H9 (cell line): ENCODE results near the gene KIF1A. TPM values are rescaled to one million over a fixed set of nuclear protein-coding genes. Genes with fewer than 3 reads are reported as not detected.

ENCODE experiments used
- DNase-seq: peaks from one replicate; pipeline ENCODE4 v3.0.0-alpha.2; 2017
- H2AFZ ChIP-seq: one replicate; pipeline ENCODE4 v1.6.1; 2013; ENCODE audit warnings: mild to moderate bottlenecking, low read length, control low read depth, moderate library complexity
- H2AK5ac ChIP-seq: 2 replicates; pipeline ENCODE4 v1.6.1; 2013; ENCODE audit warnings: low read length, control low read depth, mixed read lengths; ENCODE audit not compliant: insufficient read length
- H2BK120ac ChIP-seq: one replicate; pipeline ENCODE4 v1.6.1; 2013; ENCODE audit warnings: low read depth, mild to moderate bottlenecking, low read length, control low read depth, inconsistent platforms; ENCODE audit not compliant: poor library complexity, severe bottlenecking
- H2BK12ac ChIP-seq: 2 replicates; pipeline ENCODE4 v1.6.1; 2013; ENCODE audit warnings: low read length, control low read depth, mixed read lengths, low read depth; ENCODE audit not compliant: insufficient read length
- H2BK15ac ChIP-seq: 2 replicates; pipeline ENCODE4 v1.6.1; 2013; ENCODE audit warnings: low read depth, low read length, control low read depth
- H2BK20ac ChIP-seq: one replicate; pipeline ENCODE4 v1.6.1; 2013; ENCODE audit warnings: low read depth, mild to moderate bottlenecking, low read length, control low read depth, inconsistent platforms; ENCODE audit not compliant: poor library complexity, severe bottlenecking
- H2BK5ac ChIP-seq: 2 replicates; pipeline ENCODE4 v1.6.1; 2013; ENCODE audit warnings: low read length, control low read depth, mixed read lengths; ENCODE audit not compliant: insufficient read length
- H3K14ac ChIP-seq: 2 replicates; pipeline ENCODE4 v1.6.1; 2013; ENCODE audit warnings: low read length, control low read depth; ENCODE audit not compliant: insufficient read depth
- H3K18ac ChIP-seq: 2 replicates; pipeline ENCODE4 v1.6.1; 2013; ENCODE audit warnings: low read depth, mild to moderate bottlenecking, mixed read lengths, low read length, control low read depth; ENCODE audit not compliant: insufficient read length
- H3K23ac ChIP-seq: 2 replicates; pipeline ENCODE4 v1.6.1; 2013; ENCODE audit warnings: low read length, control low read depth, mixed read lengths, low read depth; ENCODE audit not compliant: insufficient read length
- H3K23me2 ChIP-seq: 2 replicates; pipeline ENCODE4 v1.6.1; 2013; ENCODE audit warnings: low read depth, mild to moderate bottlenecking, mixed read lengths, low read length, control low read depth; ENCODE audit not compliant: insufficient read length, poor library complexity, severe bottlenecking
- H3K27ac ChIP-seq: 2 replicates; pipeline ENCODE4 v1.5.1; 2013; ENCODE audit warnings: low read length, control low read depth, mixed read lengths, low read depth; ENCODE audit not compliant: insufficient read length
- H3K27me3 ChIP-seq: 2 replicates; pipeline ENCODE4 v1.6.1; 2013; ENCODE audit warnings: low read length, control low read depth, inconsistent platforms; ENCODE audit not compliant: insufficient read depth
- H3K4ac ChIP-seq: 2 replicates; pipeline ENCODE4 v1.6.1; 2013; ENCODE audit warnings: low read depth, mild to moderate bottlenecking, control low read depth, inconsistent platforms, low read length, moderate library complexity
- H3K4me1 ChIP-seq: 2 replicates; pipeline ENCODE4 v1.6.1; 2013; ENCODE audit warnings: low read length, control low read depth, inconsistent platforms; ENCODE audit not compliant: insufficient read depth
- H3K4me2 ChIP-seq: 2 replicates; pipeline ENCODE4 v1.6.1; 2013; ENCODE audit warnings: low read length, control low read depth, mixed read lengths; ENCODE audit not compliant: insufficient read length, insufficient read depth
- H3K56ac ChIP-seq: 2 replicates; pipeline ENCODE4 v1.6.1; 2013; ENCODE audit warnings: low read depth, mild to moderate bottlenecking, mixed read lengths, low read length, control low read depth; ENCODE audit not compliant: insufficient read length
- H3K79me1 ChIP-seq: 2 replicates; pipeline ENCODE4 v1.6.1; 2013; ENCODE audit warnings: low read depth, mild to moderate bottlenecking, moderate library complexity, low read length, control low read depth, inconsistent platforms; ENCODE audit not compliant: insufficient read depth, poor library complexity, severe bottlenecking
- H3K79me2 ChIP-seq: 2 replicates; pipeline ENCODE4 v1.6.1; 2013; ENCODE audit warnings: low read length, control low read depth, inconsistent platforms; ENCODE audit not compliant: insufficient read depth
- H3K9ac ChIP-seq: 2 replicates; pipeline ENCODE4 v1.6.1; 2013; ENCODE audit warnings: low read length, control low read depth, mixed read lengths; ENCODE audit not compliant: insufficient read length; ENCODE audit errors: extremely low read depth
- H3K9me3 ChIP-seq: one replicate; pipeline ENCODE4 v1.6.1; 2013; ENCODE audit warnings: low read depth, low read length, inconsistent platforms; ENCODE audit not compliant: control insufficient read depth
- H3T11ph ChIP-seq: one replicate; pipeline ENCODE4 v1.6.1; 2013; ENCODE audit warnings: mild to moderate bottlenecking, low read length, control low read depth, inconsistent platforms
- H4K20me1 ChIP-seq: one replicate; pipeline ENCODE4 v1.6.1; 2013; ENCODE audit not compliant: control insufficient read depth, insufficient read length, insufficient read depth
- H4K5ac ChIP-seq: 2 replicates; pipeline ENCODE4 v1.6.1; 2013; ENCODE audit warnings: low read depth, mild to moderate bottlenecking, mixed read lengths, low read length, control low read depth; ENCODE audit not compliant: insufficient read length
- H4K8ac ChIP-seq: replicated peaks from 2 replicates; pipeline ENCODE4 v1.6.1; 2013; ENCODE audit warnings: low read length, control low read depth, mixed read lengths, low read depth; ENCODE audit not compliant: insufficient read length
- H4K91ac ChIP-seq: 2 replicates; pipeline ENCODE4 v1.6.1; 2013; ENCODE audit warnings: low read depth, mild to moderate bottlenecking, moderate library complexity, mixed read lengths, low read length, control low read depth; ENCODE audit not compliant: insufficient read length
- H3K27ac Mint-ChIP-seq, 3 experiments: 2 replicates in 2 of 3; 3 replicates in 1 of 3; pipeline ENCODE4 v1.8.0; 2020 to 2021; ENCODE audit warnings: mixed read lengths in 3 of 3, mild to moderate bottlenecking in 1 of 3, moderate library complexity in 1 of 3
- H3K27me3 Mint-ChIP-seq: 2 replicates; pipeline ENCODE4 v1.8.0; 2021; ENCODE audit warnings: low read depth, mild to moderate bottlenecking, moderate library complexity, mixed read lengths
- H3K36me3 Mint-ChIP-seq, 3 experiments: 2 replicates in 2 of 3; 3 replicates in 1 of 3; pipeline ENCODE4 v1.8.0; 2020 to 2021; ENCODE audit warnings: low read depth in 3 of 3, mixed read lengths in 3 of 3; ENCODE audit not compliant: insufficient read depth in 1 of 3
- H3K4me1 Mint-ChIP-seq, 2 experiments: 2 replicates each; pipeline ENCODE4 v1.8.0; 2020; ENCODE audit warnings: mixed read lengths in 2 of 2
- H3K4me3 Mint-ChIP-seq, 2 experiments: 2 replicates in 1 of 2; 3 replicates in 1 of 2; pipeline ENCODE4 v1.8.0; 2020 to 2021; ENCODE audit warnings: mild to moderate bottlenecking in 2 of 2, mixed read lengths in 2 of 2, moderate library complexity in 1 of 2
- H3K9me3 Mint-ChIP-seq, 2 experiments: 2 replicates in 1 of 2; 3 replicates in 1 of 2; pipeline ENCODE4 v1.8.0; 2020; ENCODE audit warnings: mild to moderate bottlenecking in 2 of 2, mixed read lengths in 2 of 2, moderate library complexity in 1 of 2
- WGBS: extraction: QIAGEN DNeasy Blood & Tissue Kit; methylation state at CpG from one replicate; pipeline ENCODE4 v1.1.7; 2013; ENCODE audit warnings: missing lambda C conversion rate, low lambda C conversion rate, mixed read lengths; ENCODE audit not compliant: insufficient read length; ENCODE audit errors: extremely low coverage; 5-methylcytosine and 5-hydroxymethylcytosine counted together
- total RNA-seq: library from RNA; stranded (reverse); gene quantifications from 2 replicates; pipeline ENCODE4 v1.2.1, GENCODE V29; 2021
- TF ChIP-seq, protein P1 (sequence below): fragments of 200-600 bp; sonication (generic); conservative IDR thresholded peaks from 3 replicates; pipeline ENCODE4 v1.8.0; 2021; ENCODE audit warnings: antibody characterized with exemption, mild to moderate bottlenecking

The KIF1A gene
- total RNA-seq, 1 experiment from 2014 or later: 204 TPM

DNA sequence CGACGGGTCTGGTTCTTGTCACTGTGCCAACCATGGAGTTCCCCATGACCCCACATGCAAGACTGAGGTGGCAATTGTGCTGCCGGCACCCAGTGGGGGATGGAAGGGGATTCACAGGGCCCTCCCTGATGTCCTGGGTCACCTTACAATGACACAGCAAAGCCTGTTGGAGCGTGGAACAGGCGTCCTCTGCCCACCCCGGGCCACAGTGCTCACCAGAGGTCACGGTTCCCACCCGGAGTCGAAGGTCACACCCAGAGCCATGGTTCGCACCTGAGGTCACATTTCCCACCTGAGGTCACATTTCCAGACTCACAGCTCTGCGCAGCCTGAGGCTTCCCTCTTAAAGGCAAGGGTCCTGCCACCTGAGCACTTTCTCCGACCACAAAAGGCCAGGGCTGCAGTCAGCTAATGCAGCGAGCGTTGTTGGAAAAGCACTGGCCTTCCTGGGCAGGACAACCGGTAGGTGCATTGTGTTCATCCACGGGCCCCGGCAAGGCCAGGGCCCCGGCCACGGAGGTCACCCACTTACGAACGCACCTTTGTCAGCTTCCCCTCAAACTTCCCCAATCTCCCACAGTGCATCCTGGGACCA, 24.0 kb downstream of the KIF1A start:
- no peaks in the 10 kb centered on the region for H3K23me2 ChIP-seq
- no peaks in the 10 kb centered on the region for H3K27me3 ChIP-seq
- no peak overlapping the region for H3K56ac ChIP-seq
- H3K4ac ChIP-seq: no peak overlapping the region
- H2BK20ac ChIP-seq: no peak overlapping the region
- no peak overlapping the region for H2BK5ac ChIP-seq
- Mint-ChIP-seq H3K36me3 (peaks cover 25 to 53% (median 46%) of the 10 kb centered on the region in 3 experiments; a peak in 6 of 7 replicates), H3K4me3 (0 out of 5 replicates have a peak overlapping the region, but pooled peaks of 1 of the 2 experiments have one; percentile 7), H3K4me1 (peaks cover 18 to 32% of the 10 kb centered on the region in 2 experiments), H3K27ac (peak overlapping the region in 2 of 3 experiments; percentile 43 to 92; a peak in 2 of 7 replicates), H3K9me3 (0 out of 5 replicates have a peak, but pooled peaks cover 0 to under 1% of the 10 kb centered on the region in 2 experiments), H3K27me3 (no peaks in the 10 kb centered on the region)
- H4K5ac ChIP-seq: no peak overlapping the region
- DNase-seq: no peak
- WGBS: no CpG with 5 or more reads among the region's 21 CpGs
- no peak overlapping the region for H4K91ac ChIP-seq
- no peak overlapping the region for H2BK15ac ChIP-seq
- H3K4me2 ChIP-seq: no peak overlapping the region
- TF ChIP-seq, protein P1, sequence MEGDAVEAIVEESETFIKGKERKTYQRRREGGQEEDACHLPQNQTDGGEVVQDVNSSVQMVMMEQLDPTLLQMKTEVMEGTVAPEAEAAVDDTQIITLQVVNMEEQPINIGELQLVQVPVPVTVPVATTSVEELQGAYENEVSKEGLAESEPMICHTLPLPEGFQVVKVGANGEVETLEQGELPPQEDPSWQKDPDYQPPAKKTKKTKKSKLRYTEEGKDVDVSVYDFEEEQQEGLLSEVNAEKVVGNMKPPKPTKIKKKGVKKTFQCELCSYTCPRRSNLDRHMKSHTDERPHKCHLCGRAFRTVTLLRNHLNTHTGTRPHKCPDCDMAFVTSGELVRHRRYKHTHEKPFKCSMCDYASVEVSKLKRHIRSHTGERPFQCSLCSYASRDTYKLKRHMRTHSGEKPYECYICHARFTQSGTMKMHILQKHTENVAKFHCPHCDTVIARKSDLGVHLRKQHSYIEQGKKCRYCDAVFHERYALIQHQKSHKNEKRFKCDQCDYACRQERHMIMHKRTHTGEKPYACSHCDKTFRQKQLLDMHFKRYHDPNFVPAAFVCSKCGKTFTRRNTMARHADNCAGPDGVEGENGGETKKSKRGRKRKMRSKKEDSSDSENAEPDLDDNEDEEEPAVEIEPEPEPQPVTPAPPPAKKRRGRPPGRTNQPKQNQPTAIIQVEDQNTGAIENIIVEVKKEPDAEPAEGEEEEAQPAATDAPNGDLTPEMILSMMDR: no peak
- H4K20me1 ChIP-seq: peaks cover 2% of the 10 kb centered on the region
- peaks cover 17% of the 10 kb centered on the region; the same call in 1 of the 2 replicates for H3K79me2 ChIP-seq
- H2AFZ ChIP-seq: no peak overlapping the region
- no peak overlapping the region for H3K14ac ChIP-seq
- H3K79me1 ChIP-seq: peaks cover 20% of the 10 kb centered on the region
- H3T11ph ChIP-seq: no peak overlapping the region
- no peak overlapping the region for H2BK120ac ChIP-seq
- H3K18ac ChIP-seq: no peak overlapping the region
- H3K9me3 ChIP-seq: no peaks in the 10 kb centered on the region
- H3K9ac ChIP-seq: no peak overlapping the region
- no peaks in the 10 kb centered on the region for H3K4me1 ChIP-seq
- no peak overlapping the region for H2BK12ac ChIP-seq
- no peak overlapping the region for H3K23ac ChIP-seq
- H3K27ac ChIP-seq: no peak overlapping the region
- H4K8ac ChIP-seq: no peak overlapping the region
- H2AK5ac ChIP-seq: no peak overlapping the region
